K562 (cell line): ENCODE results near the gene RNF150.

Source experiments
- ARID4B ChIP-seq: sonication (generic); formaldehyde crosslinking; IDR thresholded peaks from 2 replicates; pipeline ENCODE4 v1.8.0; 2022; ENCODE audit warnings: mild to moderate bottlenecking, missing genetic modification reagents
- CTCF ChIP-seq, 3 experiments: IDR thresholded peaks in 2 of 3; conservative IDR thresholded peaks in 1 of 3; 2 replicates each; pipeline ENCODE4 v1.5.1; 2011 to 2012; ENCODE audit warnings: low read length in 3 of 3, mild to moderate bottlenecking in 3 of 3, control low read depth in 2 of 3, improper control_type of control experiment in 1 of 3, inconsistent platforms in 1 of 3, low read depth in 1 of 3, mixed read lengths in 1 of 3, moderate library complexity in 1 of 3; ENCODE audit not compliant: insufficient read depth in 2 of 3
- ETV6 ChIP-seq, 3 experiments: fragments of 150-350 bp in 1 of 3; sonication (generic) in 1 of 3; formaldehyde crosslinking in 1 of 3; IDR thresholded peaks; 2 replicates each; pipeline versions ENCODE4 v1.6.1 to v1.8.0; 2014 to 2022; ENCODE audit warnings: borderline replicate concordance in 2 of 3, low read depth in 2 of 3, antibody characterized with exemption in 1 of 3, low read length in 1 of 3, mild to moderate bottlenecking in 1 of 3, missing genetic modification reagents in 1 of 3
- FOXM1 ChIP-seq, 2 experiments: fragments of 450-650 bp in 1 of 2; sonication (generic) in 1 of 2; formaldehyde crosslinking in 1 of 2; IDR thresholded peaks; 2 replicates each; pipeline versions ENCODE4 v1.6.1 to v1.9.0; 2017 to 2022; ENCODE audit warnings: low read depth in 2 of 2, mild to moderate bottlenecking in 2 of 2, missing genetic modification reagents in 1 of 2, moderate library complexity in 1 of 2
- MAZ ChIP-seq, 2 experiments: fragments of 450-650 bp in 1 of 2; sonication (generic) in 1 of 2; formaldehyde crosslinking; IDR thresholded peaks in 1 of 2; conservative IDR thresholded peaks in 1 of 2; 2 replicates each; pipeline versions ENCODE4 v1.4.0 to v1.5.0; 2020; ENCODE audit warnings: mild to moderate bottlenecking in 1 of 2, missing genetic modification reagents in 1 of 2
- PML ChIP-seq: IDR thresholded peaks from 2 replicates; pipeline ENCODE4 v1.6.1; 2012; ENCODE audit warnings: low read length, inconsistent platforms
- RCOR1 ChIP-seq, 2 experiments: IDR thresholded peaks; 2 replicates each; pipeline ENCODE4 v1.6.1; 2012; ENCODE audit warnings: low read depth in 2 of 2, low read length in 2 of 2, borderline replicate concordance in 1 of 2, improper control_type of control experiment in 1 of 2
- RFX5 ChIP-seq: IDR thresholded peaks from 2 replicates; pipeline ENCODE4 v1.6.1; 2011; ENCODE audit warnings: low read depth, mild to moderate bottlenecking, improper control_type of control experiment, low read length
- TAF7 ChIP-seq: fragments of 450-650 bp; IDR thresholded peaks from 2 replicates; pipeline ENCODE4 v1.6.1; 2016; ENCODE audit warnings: missing genetic modification characterization, missing compliant biosample characterization
- ZFP36 ChIP-seq: fragments of 150-350 bp; IDR thresholded peaks from 2 replicates; pipeline ENCODE4 v1.6.1; 2018; ENCODE audit warnings: low read length, low read depth; ENCODE audit not compliant: partially characterized antibody

- TF ChIP-seq ARID4B (CRISPR knock-in tag) (no peak), ETV6 (IDR thresholded peaks at IDR 0.05; ENCODE audit: borderline replicate concordance in 1 of 2, low read depth in 2 of 2, low read length in 1 of 2) (no peak), ETV6 (CRISPR knock-in tag; IDR thresholded peaks at IDR 0.05; ENCODE audit: borderline replicate concordance) (no peak), PML (no peak), MAZ (CRISPR knock-in tag; conservative IDR thresholded peaks at IDR 0.05 in 1 of 2, IDR thresholded peaks at IDR 0.05 in 1 of 2) (no peak), CTCF (IDR thresholded peaks at IDR 0.05 in 2 of 3, conservative IDR thresholded peaks at IDR 0.05 in 1 of 3; ENCODE audit: insufficient read depth in 2 of 3, low read depth in 1 of 3, low read length in 3 of 3) (no peak), TAF7 (no peak), FOXM1 (IDR thresholded peaks at IDR 0.05; ENCODE audit: low read depth) (no peak), FOXM1 (CRISPR knock-in tag; IDR thresholded peaks at IDR 0.05; ENCODE audit: low read depth) (no peak), RFX5 (no peak), ZFP36 (no peak), RCOR1 (IDR thresholded peaks at IDR 0.05; ENCODE audit: borderline replicate concordance in 1 of 2, low read depth in 2 of 2, low read length in 2 of 2) (no peak)
Observed at GRCh38 chr4:141159027-141159426, 25.8 kb upstream of the RNF150 start.
